SK-N-SH (cell line): ENCODE data around the gene STAP2. TPM values are rescaled to one million over a fixed set of nuclear protein-coding genes. Genes with fewer than 3 reads are reported as not detected.

Source experiments
- CTCF ChIA-PET: fragments of 300-600, 350-600 bp; formaldehyde crosslinking; extraction: SDS; loops from one replicate; lab custom pipeline; 2021; lab: Yijun Ruan, JAX
- POLR2A ChIA-PET: fragments of 350-600 bp; sonication (Branson Sonifier 250); formaldehyde crosslinking; extraction: SDS; loops from one replicate; lab custom pipeline; 2020; ENCODE audit warnings: antibody characterized with exemption, inconsistent platforms; lab: Yijun Ruan, JAX
- DNase-seq: peaks from one replicate; pipeline ENCODE4 v3.0.0; 2012
- H2AFZ ChIP-seq: fragments of 200-600 bp; sonication (generic); 2 replicates; pipeline ENCODE4 v1.8.1; 2016; ENCODE audit warnings: antibody characterized with exemption, mild to moderate bottlenecking, low read depth
- H3F3A ChIP-seq: fragments of 200-600 bp; sonication (generic); replicated peaks from 2 replicates; pipeline ENCODE3; 2016; ENCODE audit warnings: antibody characterized with exemption, mild to moderate bottlenecking; ENCODE audit not compliant: insufficient read depth
- H3K27ac ChIP-seq, 2 experiments: fragments of 200-500 bp in 1 of 2; fragments of 200-600 bp in 1 of 2; sonication (Bioruptor generic) in 1 of 2; sonication (generic), shearing (Covaris generic) in 1 of 2; 2 replicates each; pipeline versions ENCODE4 v1.5.1 to v1.6.1; 2014 to 2016; ENCODE audit warnings: low read depth in 2 of 2, inconsistent platforms in 1 of 2, low read length in 1 of 2, mild to moderate bottlenecking in 1 of 2, mixed read lengths in 1 of 2
- H3K27me3 ChIP-seq: fragments of 200-600 bp; sonication (generic), shearing (Covaris generic); 2 replicates; pipeline ENCODE4 v1.6.1; 2016; ENCODE audit warnings: mixed run types; ENCODE audit not compliant: insufficient read depth
- H3K36me3 ChIP-seq, 2 experiments: fragments of 200-500 bp in 1 of 2; fragments of 200-600 bp in 1 of 2; sonication (Bioruptor generic) in 1 of 2; sonication (generic) in 1 of 2; replicated peaks in 1 of 2; 2 replicates each; pipeline versions ENCODE3 to v1.5.1; 2014 to 2016; ENCODE audit warnings: low read length in 1 of 2, mild to moderate bottlenecking in 1 of 2; ENCODE audit not compliant: insufficient read depth in 2 of 2, control insufficient read depth in 1 of 2
- H3K4me1 ChIP-seq, 2 experiments: fragments of 200-500 bp in 1 of 2; fragments of 200-600 bp in 1 of 2; sonication (Bioruptor generic) in 1 of 2; sonication (generic), shearing (Covaris generic) in 1 of 2; 2 replicates each; pipeline versions ENCODE4 v1.5.1 to v1.6.1; 2014 to 2016; ENCODE audit warnings: low read depth in 1 of 2, low read length in 1 of 2, mixed run types in 1 of 2; ENCODE audit not compliant: insufficient read depth in 2 of 2, control insufficient read depth in 1 of 2
- H3K4me2 ChIP-seq: fragments of 200-600 bp; sonication (generic), shearing (Covaris generic); 2 replicates; pipeline ENCODE4 v1.6.1; 2017; ENCODE audit warnings: mixed run types
- H3K4me3 ChIP-seq, 2 experiments: fragments of 200-500 bp in 1 of 2; fragments of 200-600 bp in 1 of 2; sonication (Bioruptor generic) in 1 of 2; sonication (generic), shearing (Covaris generic) in 1 of 2; 2 replicates each; pipeline versions ENCODE4 v1.5.1 to v1.8.1; 2014 to 2016; ENCODE audit warnings: low read depth in 2 of 2, inconsistent platforms in 1 of 2, low read length in 1 of 2, mild to moderate bottlenecking in 1 of 2, mixed read lengths in 1 of 2, moderate library complexity in 1 of 2
- H3K79me2 ChIP-seq: fragments of 200-600 bp; sonication (generic); 2 replicates; pipeline ENCODE4 v1.8.1; 2017; ENCODE audit warnings: mild to moderate bottlenecking; ENCODE audit not compliant: insufficient read depth
- H3K9ac ChIP-seq: fragments of 200-600 bp; sonication (generic); 2 replicates; pipeline ENCODE4 v1.6.1; 2017; ENCODE audit warnings: mixed run types
- H3K9me2 ChIP-seq: fragments of 200-600 bp; sonication (generic); 2 replicates; pipeline ENCODE4 v1.6.1; 2017; ENCODE audit warnings: mixed run types
- H3K9me3 ChIP-seq: fragments of 200-600 bp; sonication (generic); 2 replicates; pipeline ENCODE4 v1.6.1; 2017; ENCODE audit warnings: mixed run types, mild to moderate bottlenecking, moderate library complexity
- H4K20me1 ChIP-seq: fragments of 200-600 bp; sonication (generic); 2 replicates; pipeline ENCODE4 v1.6.1; 2017; ENCODE audit warnings: mild to moderate bottlenecking, mixed run types; ENCODE audit not compliant: insufficient read depth
- EP300 ChIP-seq, 2 experiments: IDR thresholded peaks; 2 replicates each; pipeline versions ENCODE4 v1.4.0 to v1.6.1; 2012; ENCODE audit warnings: borderline replicate concordance in 1 of 2, low read depth in 1 of 2, low read length in 1 of 2
- FOSL2 ChIP-seq: IDR thresholded peaks from 2 replicates; pipeline ENCODE4 v1.4.0; 2012; ENCODE audit warnings: low read depth, mild to moderate bottlenecking, moderate library complexity, borderline replicate concordance
- FOXJ3 ChIP-seq: sonication (generic); formaldehyde crosslinking; IDR thresholded peaks from 2 replicates; pipeline ENCODE4 v1.5.1; 2020; ENCODE audit warnings: mild to moderate bottlenecking, missing genetic modification reagents
- GABPA ChIP-seq: IDR thresholded peaks from 2 replicates; pipeline ENCODE4 v1.4.0; 2012; ENCODE audit warnings: low read depth, mild to moderate bottlenecking
- GATA2 ChIP-seq: sonication (generic); formaldehyde crosslinking; IDR thresholded peaks from 2 replicates; pipeline ENCODE4 v1.5.0; 2020; ENCODE audit warnings: mild to moderate bottlenecking, missing genetic modification reagents
- JUND ChIP-seq: IDR thresholded peaks from 2 replicates; pipeline ENCODE4 v1.4.0; 2012
- MEF2A ChIP-seq: IDR thresholded peaks from 2 replicates; pipeline ENCODE4 v1.4.0; 2012; ENCODE audit warnings: low read depth, borderline replicate concordance
- NFIC ChIP-seq: IDR thresholded peaks from 2 replicates; pipeline ENCODE4 v1.4.0; 2012; ENCODE audit warnings: borderline replicate concordance
- PBX3 ChIP-seq: IDR thresholded peaks from 2 replicates; pipeline ENCODE4; 2012
- POLR2AphosphoS5 ChIP-seq: IDR thresholded peaks from 2 replicates; pipeline ENCODE4 v1.6.1; 2012; ENCODE audit warnings: low read depth, low read length
- RCOR1 ChIP-seq: fragments of 150-350 bp; IDR thresholded peaks from 2 replicates; pipeline ENCODE4 v1.6.1; 2017; ENCODE audit warnings: antibody characterized with exemption, low read length
- REST ChIP-seq: IDR thresholded peaks from 2 replicates; pipeline ENCODE4 v1.6.1; 2012; ENCODE audit warnings: mild to moderate bottlenecking, low read depth, low read length, moderate library complexity
- RFX5 ChIP-seq: IDR thresholded peaks from 2 replicates; pipeline ENCODE4 v1.6.1; 2012; ENCODE audit warnings: mild to moderate bottlenecking, improper control_type of control experiment, low read length
- TEAD4 ChIP-seq: IDR thresholded peaks from 2 replicates; pipeline ENCODE4 v1.4.0; 2012; ENCODE audit warnings: mild to moderate bottlenecking, borderline replicate concordance; ENCODE audit not compliant: insufficient read depth
- YY1 ChIP-seq: IDR thresholded peaks from 2 replicates; pipeline ENCODE4 v1.4.0; 2012; ENCODE audit warnings: low read depth, mild to moderate bottlenecking
- WGBS: methylation state at CpG from one replicate; pipeline ENCODE4 v1.1.6; 2017; ENCODE audit warnings: low lambda C conversion rate; 5-methylcytosine and 5-hydroxymethylcytosine counted together
- polyA plus RNA-seq, 3 experiments: library from polyadenylated mRNA; depleted of rRNA; stranded (reverse); fragments of >200 nt; gene quantifications; 2 replicates each; pipeline ENCODE4 v1.2.3, GENCODE V29; 2012
- TF ChIP-seq, protein P1 (sequence below): fragments of 200-600 bp; sonication (generic); IDR thresholded peaks from 2 replicates; pipeline ENCODE4 v1.6.1; 2017; ENCODE audit warnings: antibody characterized with exemption, mild to moderate bottlenecking, moderate library complexity
- TF ChIP-seq, protein P2 (sequence below): fragments of 150-350 bp; IDR thresholded peaks from 2 replicates; pipeline ENCODE4 v1.6.1; 2017; ENCODE audit warnings: antibody characterized with exemption, low read length, low read depth, borderline replicate concordance

The STAP2 gene
- polyA plus RNA-seq, 1 of the 3 experiments (the other 2 are of a cell fraction): 7.6 TPM

- TF ChIP-seq GABPA (no peak), EP300 (IDR thresholded peaks at IDR 0.05; ENCODE audit: borderline replicate concordance in 1 of 2, low read depth in 1 of 2, low read length in 1 of 2) (peak in 1 of 2 experiments; percentile 87; a peak in 1 of 4 replicates), REST (no peak), NFIC (no peak), YY1 (no peak), TEAD4 (no peak)
- TF ChIP-seq, protein P1, sequence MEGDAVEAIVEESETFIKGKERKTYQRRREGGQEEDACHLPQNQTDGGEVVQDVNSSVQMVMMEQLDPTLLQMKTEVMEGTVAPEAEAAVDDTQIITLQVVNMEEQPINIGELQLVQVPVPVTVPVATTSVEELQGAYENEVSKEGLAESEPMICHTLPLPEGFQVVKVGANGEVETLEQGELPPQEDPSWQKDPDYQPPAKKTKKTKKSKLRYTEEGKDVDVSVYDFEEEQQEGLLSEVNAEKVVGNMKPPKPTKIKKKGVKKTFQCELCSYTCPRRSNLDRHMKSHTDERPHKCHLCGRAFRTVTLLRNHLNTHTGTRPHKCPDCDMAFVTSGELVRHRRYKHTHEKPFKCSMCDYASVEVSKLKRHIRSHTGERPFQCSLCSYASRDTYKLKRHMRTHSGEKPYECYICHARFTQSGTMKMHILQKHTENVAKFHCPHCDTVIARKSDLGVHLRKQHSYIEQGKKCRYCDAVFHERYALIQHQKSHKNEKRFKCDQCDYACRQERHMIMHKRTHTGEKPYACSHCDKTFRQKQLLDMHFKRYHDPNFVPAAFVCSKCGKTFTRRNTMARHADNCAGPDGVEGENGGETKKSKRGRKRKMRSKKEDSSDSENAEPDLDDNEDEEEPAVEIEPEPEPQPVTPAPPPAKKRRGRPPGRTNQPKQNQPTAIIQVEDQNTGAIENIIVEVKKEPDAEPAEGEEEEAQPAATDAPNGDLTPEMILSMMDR: no peak
Measured at GRCh38 chr19:4278419-4279266, 60.0 kb downstream of the STAP2 start, which contains the start of gene SHD (continued).

DNA sequence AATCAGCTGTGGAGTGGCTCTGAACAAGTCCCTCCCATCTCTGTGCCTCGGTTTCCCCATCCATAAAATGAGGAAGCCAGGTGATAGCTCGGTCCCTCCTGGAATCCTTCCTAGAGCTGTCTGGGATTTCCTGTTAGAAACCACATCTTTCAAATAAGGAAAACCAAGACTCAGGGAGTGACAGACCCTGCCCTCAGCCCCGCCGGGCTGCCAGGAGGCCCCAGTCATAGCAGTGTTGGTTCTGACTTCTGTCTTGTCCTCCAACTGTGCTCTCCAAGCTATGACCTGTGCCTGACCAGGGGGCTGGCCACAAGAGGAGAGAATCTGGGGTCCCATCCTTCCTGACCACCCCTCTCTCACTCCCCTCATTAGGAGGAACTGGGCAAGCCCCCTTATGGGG lies 60.6 kb downstream of the STAP2 start:
- CTCF ChIA-PET: interaction anchor here (0.6 to 7.0 kb wide), 9 partner anchors 11 to 952 kb away, joined by 3 to 60 read pairs (median 6); partner anchors contain the start of genes MPND and SH3GL1
- WGBS: 50% methylated on average over 2 of the region's 4 CpGs
- no peak overlapping the region for H3K4me2 ChIP-seq
- no peaks in the 10 kb centered on the region for H3F3A ChIP-seq
- no peak overlapping the region for H3K9ac ChIP-seq
- H3K79me2 ChIP-seq: no peaks in the 10 kb centered on the region
- H4K20me1 ChIP-seq: no peaks in the 10 kb centered on the region
- H3K4me1 ChIP-seq: peaks cover 0 to 14% of the 10 kb centered on the region in 2 experiments; a peak in 1 of 4 replicates
- DNase-seq: no peak
- POLR2A ChIA-PET: interaction anchor here (0.6 to 3.3 kb wide), 8 partner anchors 10 to 65 kb away, joined by 3 to 32 read pairs (median 3); partner anchors contain the start of genes MPND and YJU2
- H2AFZ ChIP-seq: no peak overlapping the region
- no peaks in the 10 kb centered on the region for H3K36me3 ChIP-seq
- H3K9me3 ChIP-seq: no peaks in the 10 kb centered on the region
- peak overlapping the region; percentile 50 to 99; a peak in 3 of 4 replicates for H3K27ac ChIP-seq
- H3K9me2 ChIP-seq: no peaks in the 10 kb centered on the region
- H3K4me3 ChIP-seq: peak overlapping the region in 1 of 2 experiments; percentile 14; a peak in 1 of 4 replicates
- peaks cover 12% of the 10 kb centered on the region for H3K27me3 ChIP-seq
- TF ChIP-seq, protein P2, sequence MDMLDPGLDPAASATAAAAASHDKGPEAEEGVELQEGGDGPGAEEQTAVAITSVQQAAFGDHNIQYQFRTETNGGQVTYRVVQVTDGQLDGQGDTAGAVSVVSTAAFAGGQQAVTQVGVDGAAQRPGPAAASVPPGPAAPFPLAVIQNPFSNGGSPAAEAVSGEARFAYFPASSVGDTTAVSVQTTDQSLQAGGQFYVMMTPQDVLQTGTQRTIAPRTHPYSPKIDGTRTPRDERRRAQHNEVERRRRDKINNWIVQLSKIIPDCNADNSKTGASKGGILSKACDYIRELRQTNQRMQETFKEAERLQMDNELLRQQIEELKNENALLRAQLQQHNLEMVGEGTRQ: no peak
- TF ChIP-seq FOSL2 (no peak), PBX3 (no peak), REST (no peak), MEF2A (no peak), JUND (no peak), RFX5 (no peak), FOXJ3 (CRISPR knock-in tag) (no peak), POLR2AphosphoS5 (no peak), GATA2 (CRISPR knock-in tag) (no peak), RCOR1 (no peak), YY1 (no peak), TEAD4 (no peak)
